CD4-positive, CD25-positive, alpha-beta regulatory T cell (primary cell): Measurements from ENCODE around the gene JPH2. TPM values are rescaled to one million over a fixed set of nuclear protein-coding genes. Genes with fewer than 3 reads are reported as not detected.

ENCODE experiments used
- ATAC-seq, 2 donors: fragments of 150-1000 bp; cut with Tn5 transposase; one replicate each; pipeline ENCODE4 v1.10.0; 2021; ENCODE audit warnings: low read depth in 2 of 2, moderate number of reproducible peaks in 2 of 2, moderate library complexity in 1 of 2
- DNase-seq, 3 donors: peaks; one replicate each; pipeline versions ENCODE4 v3.0.0 to v3.0.0-alpha.2; 2012 to 2022; ENCODE audit warnings: mixed read lengths in 1 of 3
- H3K27ac ChIP-seq: one replicate; pipeline ENCODE4 v1.7.0; 2013; ENCODE audit warnings: mild to moderate bottlenecking, low read length; ENCODE audit not compliant: insufficient read depth, poor library complexity, severe bottlenecking
- H3K27me3 ChIP-seq: one replicate; pipeline ENCODE4 v1.7.0; 2013; ENCODE audit warnings: low read length; ENCODE audit not compliant: control insufficient read depth, insufficient read depth
- H3K36me3 ChIP-seq: one replicate; pipeline ENCODE4 v1.7.0; 2013; ENCODE audit warnings: mild to moderate bottlenecking, low read length, moderate library complexity; ENCODE audit not compliant: control insufficient read depth, insufficient read depth
- H3K4me1 ChIP-seq: 2 replicates; pipeline ENCODE4 v1.7.0; 2013; ENCODE audit warnings: mild to moderate bottlenecking, low read length; ENCODE audit not compliant: insufficient read depth, control insufficient read depth, poor library complexity, severe bottlenecking
- H3K4me3 ChIP-seq: one replicate; pipeline ENCODE4 v1.7.0; 2013; ENCODE audit warnings: low read depth, mild to moderate bottlenecking, low read length, moderate library complexity
- H3K9me3 ChIP-seq, 2 experiments: 1 replicate in 1 of 2; 2 replicates in 1 of 2; pipeline ENCODE4 v1.7.0; 2013; ENCODE audit warnings: low read length in 2 of 2, mild to moderate bottlenecking in 1 of 2, moderate library complexity in 1 of 2; ENCODE audit not compliant: control insufficient read depth in 2 of 2
- H3K27ac Mint-ChIP-seq, 3 donors: one replicate each; pipeline ENCODE4 v1.8.0; 2020 to 2022; ENCODE audit warnings: mild to moderate bottlenecking in 3 of 3, mixed read lengths in 3 of 3, moderate library complexity in 2 of 3
- H3K27me3 Mint-ChIP-seq: one replicate; pipeline ENCODE4 v1.8.0; 2022; ENCODE audit warnings: mild to moderate bottlenecking, mixed read lengths
- H3K36me3 Mint-ChIP-seq: one replicate; pipeline ENCODE4 v1.8.0; 2020; ENCODE audit warnings: mixed read lengths
- H3K4me1 Mint-ChIP-seq, 4 donors: one replicate each; pipeline ENCODE4 v1.8.0; 2020 to 2022; ENCODE audit warnings: mixed read lengths in 4 of 4, mild to moderate bottlenecking in 1 of 4
- H3K4me3 Mint-ChIP-seq, 4 donors: one replicate each; pipeline ENCODE4 v1.8.0; 2020 to 2022; ENCODE audit warnings: mild to moderate bottlenecking in 4 of 4, mixed read lengths in 4 of 4, moderate library complexity in 3 of 4
- H3K9me3 Mint-ChIP-seq, 7 donors: one replicate each; pipeline ENCODE4 v1.8.0; 2020 to 2022; ENCODE audit warnings: mixed read lengths in 7 of 7, mild to moderate bottlenecking in 3 of 7, moderate library complexity in 2 of 7
- polyA plus RNA-seq, 4 donors: library from polyadenylated mRNA; unstranded; fragments of 300-500 nt; fragmentation: Illumina TruSeq; gene quantifications; one replicate each; pipeline ENCODE4 v1.2.3, GENCODE V29; 2021
- total RNA-seq: library from RNA; stranded (reverse); gene quantifications from one replicate; pipeline ENCODE4 v1.2.3, GENCODE V29; 2022

Gene JPH2
- total and polyA plus RNA-seq, 5 donors from 2014 or later = not detected

GRCh38 chr20:44098657-44099056, 88.3 kb downstream of the JPH2 start:
- no peak overlapping the region for H3K4me3 ChIP-seq
- no peak for ATAC-seq
- H3K9me3 Mint-ChIP-seq = peaks cover 0 to 14% (median 4%) of the 10 kb centered on the region in 7 donors
- no peaks in the 10 kb centered on the region for H3K36me3 ChIP-seq
- H3K27ac Mint-ChIP-seq = no peak overlapping the region
- H3K4me1 Mint-ChIP-seq = no peaks in the 10 kb centered on the region
- H3K4me3 Mint-ChIP-seq = no peak overlapping the region
- no peaks in the 10 kb centered on the region for H3K36me3 Mint-ChIP-seq
- no peak for DNase-seq
- no peaks in the 10 kb centered on the region for H3K9me3 ChIP-seq
- peaks cover 18% of the 10 kb centered on the region for H3K27me3 ChIP-seq
- no peak overlapping the region for H3K27ac ChIP-seq
- no peaks in the 10 kb centered on the region for H3K4me1 ChIP-seq
- H3K27me3 Mint-ChIP-seq = peaks cover 44% of the 10 kb centered on the region

GRCh38 chr20:44098256-44098630, 88.7 kb downstream of the JPH2 start:
- DNase-seq (no peak), ATAC-seq (no peak)
- Mint-ChIP-seq H3K9me3 (peaks cover 0 to 14% (median 4%) of the 10 kb centered on the region in 7 donors), H3K27ac (no peak overlapping the region), H3K27me3 (peaks cover 43% of the 10 kb centered on the region), H3K36me3 (no peaks in the 10 kb centered on the region), H3K4me1 (no peaks in the 10 kb centered on the region), H3K4me3 (no peak overlapping the region)
- H3K27ac ChIP-seq = no peak overlapping the region
- H3K4me3 ChIP-seq = no peak overlapping the region
- peaks cover 15% of the 10 kb centered on the region for H3K27me3 ChIP-seq
- no peaks in the 10 kb centered on the region for H3K9me3 ChIP-seq
- no peaks in the 10 kb centered on the region for H3K36me3 ChIP-seq
- H3K4me1 ChIP-seq = no peaks in the 10 kb centered on the region

GRCh38 chr20:44097521-44098255, 89.3 kb downstream of the JPH2 start:
- Histone ChIP-seq H3K27me3 (peaks cover 11% of the 10 kb centered on the region), H3K4me3 (no peak overlapping the region), H3K9me3 (no peaks in the 10 kb centered on the region), H3K27ac (no peak overlapping the region), H3K36me3 (no peaks in the 10 kb centered on the region), H3K4me1 (no peaks in the 10 kb centered on the region)
- peak overlapping the region in 1 of 3 donors; percentile 57 for H3K27ac Mint-ChIP-seq
- H3K9me3 Mint-ChIP-seq = peaks cover 0 to 12% (median 4%) of the 10 kb centered on the region in 7 donors
- no peak for DNase-seq
- H3K36me3 Mint-ChIP-seq = no peaks in the 10 kb centered on the region
- H3K27me3 Mint-ChIP-seq = peaks cover 43% of the 10 kb centered on the region
- ATAC-seq = no peak
- no peak overlapping the region for H3K4me3 Mint-ChIP-seq
- no peaks in the 10 kb centered on the region for H3K4me1 Mint-ChIP-seq

DNA sequence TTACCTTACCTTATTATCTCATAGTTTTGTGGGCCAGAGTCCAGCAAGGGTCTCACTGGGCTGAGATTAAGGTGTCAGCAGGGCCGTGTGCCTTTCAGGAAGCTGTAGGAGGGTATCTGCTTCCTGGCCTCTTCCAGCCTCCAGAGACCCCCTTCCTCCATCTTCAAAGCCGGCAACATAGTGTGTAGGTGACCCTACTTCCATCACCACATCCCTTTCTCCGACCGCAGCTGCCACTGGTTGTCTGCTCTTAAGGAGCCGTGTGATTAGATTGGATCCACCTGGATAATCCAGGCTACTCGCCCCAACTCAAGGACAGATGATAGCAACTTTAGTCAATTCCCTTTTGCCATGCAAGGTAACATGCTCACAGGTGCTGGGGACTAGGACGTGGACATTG, 91.2 kb downstream of the JPH2 start:
- no peaks in the 10 kb centered on the region for H3K36me3 Mint-ChIP-seq
- H3K9me3 Mint-ChIP-seq = peaks cover 0 to 4% (median 0%) of the 10 kb centered on the region in 7 donors
- no peak overlapping the region for H3K4me3 Mint-ChIP-seq
- peaks cover 9% of the 10 kb centered on the region for H3K27me3 ChIP-seq
- no peaks in the 10 kb centered on the region for H3K4me1 Mint-ChIP-seq
- no peak for DNase-seq
- H3K9me3 ChIP-seq = no peaks in the 10 kb centered on the region
- no peaks in the 10 kb centered on the region for H3K4me1 ChIP-seq
- no peak for ATAC-seq
- H3K27ac ChIP-seq = no peak overlapping the region
- H3K36me3 ChIP-seq = no peaks in the 10 kb centered on the region
- H3K27me3 Mint-ChIP-seq = peaks cover 32% of the 10 kb centered on the region
- no peak overlapping the region for H3K27ac Mint-ChIP-seq
- H3K4me3 ChIP-seq = no peak overlapping the region

DNA sequence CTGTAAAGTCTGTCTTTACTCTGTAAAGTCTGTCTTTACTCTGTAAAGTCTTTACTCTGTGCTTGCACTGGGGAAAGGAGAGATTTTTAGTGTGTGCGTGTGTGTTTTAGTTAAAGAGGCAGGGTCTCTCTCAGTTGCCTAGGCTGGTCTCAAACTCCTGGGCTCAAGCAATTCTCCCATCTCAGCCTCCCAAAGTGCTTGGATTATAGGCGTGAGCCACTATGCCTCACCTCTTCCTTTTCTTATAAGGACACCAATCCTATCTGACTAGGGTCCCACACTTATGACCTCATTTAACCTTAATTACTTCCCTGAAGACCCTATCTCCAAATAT, 93.8 kb downstream of the JPH2 start:
- Histone ChIP-seq H3K36me3 (no peaks in the 10 kb centered on the region), H3K4me3 (no peak overlapping the region), H3K4me1 (no peaks in the 10 kb centered on the region), H3K9me3 (no peaks in the 10 kb centered on the region), H3K27me3 (peaks cover 4% of the 10 kb centered on the region), H3K27ac (no peak overlapping the region)
- ATAC-seq (no peak), DNase-seq (no peak)
- Mint-ChIP-seq H3K4me3 (no peak overlapping the region), H3K9me3 (no peaks in the 10 kb centered on the region), H3K36me3 (no peaks in the 10 kb centered on the region), H3K27ac (no peak overlapping the region), H3K27me3 (peaks cover 18% of the 10 kb centered on the region), H3K4me1 (no peaks in the 10 kb centered on the region)

GRCh38 chr20:44092551-44093248, 94.3 kb downstream of the JPH2 start:
- H3K27me3 Mint-ChIP-seq = peaks cover 13% of the 10 kb centered on the region
- Histone ChIP-seq H3K9me3 (no peaks in the 10 kb centered on the region), H3K4me1 (no peaks in the 10 kb centered on the region), H3K27ac (no peak overlapping the region), H3K4me3 (no peak overlapping the region), H3K36me3 (no peaks in the 10 kb centered on the region), H3K27me3 (peaks cover 4% of the 10 kb centered on the region)
- H3K4me3 Mint-ChIP-seq = no peak overlapping the region
- H3K27ac Mint-ChIP-seq = no peak overlapping the region
- no peaks in the 10 kb centered on the region for H3K4me1 Mint-ChIP-seq
- ATAC-seq = no peak
- H3K9me3 Mint-ChIP-seq = no peaks in the 10 kb centered on the region
- DNase-seq = peak in 2 of 3 donors; percentile 24 to 64
- H3K36me3 Mint-ChIP-seq = no peaks in the 10 kb centered on the region

- Histone ChIP-seq H3K27ac (no peak overlapping the region), H3K9me3 (no peaks in the 10 kb centered on the region), H3K4me1 (no peaks in the 10 kb centered on the region), H3K36me3 (no peaks in the 10 kb centered on the region), H3K27me3 (peaks cover 4% of the 10 kb centered on the region), H3K4me3 (no peak overlapping the region)
- Mint-ChIP-seq H3K36me3 (no peaks in the 10 kb centered on the region), H3K9me3 (no peaks in the 10 kb centered on the region), H3K27ac (no peak overlapping the region), H3K4me1 (no peaks in the 10 kb centered on the region), H3K27me3 (peaks cover 13% of the 10 kb centered on the region), H3K4me3 (no peak overlapping the region)
- no peak for ATAC-seq
- no peak for DNase-seq
These were observed 96.0 kb downstream of the JPH2 start for GRCh38 chr20:44091026-44091425.
